ENCODE results near the gene INPP5E. TPM values are rescaled to one million over a fixed set of nuclear protein-coding genes. Genes with fewer than 3 reads are reported as not detected.

INPP5E gene
- total RNA-seq, 6 experiments from 2014 or later: 5.9 to 7.6 (median 6.0) TPM

- WGBS (ENCODE audit: insufficient coverage, low coverage, low lambda C conversion rate, missing lambda C conversion rate): under 1% methylated on average over 30 of the region's 39 CpGs
- DNase-seq: peak in 1 of 3 donors; percentile 70
Measured at GRCh38 chr9:136482046-136482792, 42.6 kb upstream of the INPP5E start.

GRCh38 chr9:136481558-136481957 lies 41.9 kb upstream of the INPP5E start:
- H3K9me3 ChIP-seq: no peaks in the 10 kb centered on the region
- no peak for ATAC-seq
- H3K36me3 ChIP-seq: peaks cover 7 to 24% (median 10%) of the 10 kb centered on the region in 4 donors
- peak overlapping the region; percentile 95 to 100 (median 97) for H3K4me3 ChIP-seq
- peak overlapping the region in 2 of 3 donors; percentile 97 to 98 for H3K27ac ChIP-seq
- DNase-seq: no peak
- peaks cover 0 to 37% (median 13%) of the 10 kb centered on the region in 4 donors for H3K4me1 ChIP-seq
- TF ChIP-seq POLR2A (IDR thresholded peaks at IDR 0.05) (no peak), CTCF (IDR thresholded peaks at IDR 0.05) (no peak)
- no peaks in the 10 kb centered on the region for H3K27me3 ChIP-seq
- intact Hi-C loops (cut with DNase I): no loop called here
- 25% methylated on average over 5 of the region's 5 CpGs for WGBS (ENCODE audit: insufficient coverage, low coverage, low lambda C conversion rate, missing lambda C conversion rate)

More at GRCh38 chr9:136482046-136482792, 42.6 kb upstream of the INPP5E start:
- Histone ChIP-seq H3K4me1 (peaks cover 0 to 37% (median 15%) of the 10 kb centered on the region in 4 donors), H3K27ac (peak overlapping the region; percentile 81 to 98 (median 97)), H3K27me3 (no peaks in the 10 kb centered on the region), H3K4me3 (peak overlapping the region; percentile 95 to 100 (median 97)), H3K9me3 (no peaks in the 10 kb centered on the region), H3K36me3 (peaks cover under 1 to 17% (median 4%) of the 10 kb centered on the region in 4 donors)
- peak in 1 of 4 donors; percentile 2 for ATAC-seq
- intact Hi-C loops (cut with DNase I): no loop called here
- TF ChIP-seq CTCF (IDR thresholded peaks at IDR 0.05): no peak
- no peak for TF ChIP-seq POLR2A (IDR thresholded peaks at IDR 0.05)

GRCh38 chr9:136476369-136477150 lies 36.9 kb upstream of the INPP5E start:
- Histone ChIP-seq H3K27me3 (no peaks in the 10 kb centered on the region), H3K9me3 (no peaks in the 10 kb centered on the region), H3K36me3 (peaks cover 20 to 71% (median 43%) of the 10 kb centered on the region in 4 donors), H3K4me3 (no peak overlapping the region), H3K4me1 (peaks cover 0 to 4% (median 2%) of the 10 kb centered on the region in 4 donors), H3K27ac (no peak overlapping the region)
- intact Hi-C loops (cut with DNase I): no loop called here
- TF ChIP-seq CTCF (IDR thresholded peaks at IDR 0.05) (no peak), POLR2A (IDR thresholded peaks at IDR 0.05) (no peak)
- no peak for ATAC-seq
- WGBS (ENCODE audit: insufficient coverage, low coverage, low lambda C conversion rate, missing lambda C conversion rate): 82% methylated on average over 6 of the region's 25 CpGs
- no peak for DNase-seq

GRCh38 chr9:136474974-136475865 lies 35.6 kb upstream of the INPP5E start:
- Histone ChIP-seq H3K4me3 (no peak overlapping the region), H3K4me1 (no peaks in the 10 kb centered on the region), H3K36me3 (peaks cover 22 to 83% (median 57%) of the 10 kb centered on the region in 4 donors), H3K27me3 (no peaks in the 10 kb centered on the region), H3K9me3 (no peaks in the 10 kb centered on the region), H3K27ac (no peak overlapping the region)
- DNase-seq (no peak), ATAC-seq (no peak)
- WGBS (ENCODE audit: insufficient coverage, low coverage, low lambda C conversion rate, missing lambda C conversion rate): 91% methylated on average over 4 of the region's 34 CpGs
- TF ChIP-seq POLR2A (IDR thresholded peaks at IDR 0.05) (no peak), CTCF (IDR thresholded peaks at IDR 0.05) (no peak)
- intact Hi-C loops (cut with DNase I): no loop called here

Data from right lobe of liver (tissue), 6 donors.